GM23338 (cell line): ENCODE measurements around the gene GOLGA6D. TPM values are rescaled to one million over a fixed set of nuclear protein-coding genes. Genes with fewer than 3 reads are reported as not detected.
"Not testable (repeated sequence)": the region's sequence is repeated elsewhere in the genome, so short reads cannot be mapped to it uniquely, and the experiment has no call there.

Experiments
- ATAC-seq: fragments of 200-7000 bp; cut with Tn5 transposase; 3 replicates; pipeline ENCODE4 v1.9.1; 2020
- DNase-seq: peaks from one replicate; pipeline ENCODE4 v3.0.0-alpha.2; 2015; ENCODE audit warnings: low spot score
- H2AFZ ChIP-seq: fragments of 200-600 bp; sonication (generic); 2 replicates; pipeline ENCODE4 v1.8.0; 2016; ENCODE audit warnings: antibody characterized with exemption, mild to moderate bottlenecking, moderate library complexity
- H3F3A ChIP-seq: fragments of 200-600 bp; sonication (generic); replicated peaks from 2 replicates; pipeline ENCODE4 v1.8.0; 2017; ENCODE audit warnings: antibody characterized with exemption, mixed run types, low read depth
- H3K27ac ChIP-seq: fragments of 200-600 bp; sonication (generic); 2 replicates; pipeline ENCODE4 v1.6.1; 2016; ENCODE audit warnings: low read depth
- H3K27me3 ChIP-seq: fragments of 200-600 bp; sonication (generic); 2 replicates; pipeline ENCODE4 v1.8.0; 2016; ENCODE audit warnings: mild to moderate bottlenecking, mixed run types, moderate library complexity; ENCODE audit not compliant: insufficient read depth
- H3K36me3 ChIP-seq: fragments of 200-600 bp; sonication (generic); 2 replicates; pipeline ENCODE4 v1.8.0; 2016; ENCODE audit warnings: mild to moderate bottlenecking; ENCODE audit not compliant: insufficient read depth
- H3K4me1 ChIP-seq: fragments of 200-600 bp; sonication (generic); 2 replicates; pipeline ENCODE4 v1.8.0; 2016; ENCODE audit warnings: mild to moderate bottlenecking, moderate library complexity; ENCODE audit not compliant: insufficient read depth
- H3K4me2 ChIP-seq: fragments of 200-600 bp; sonication (generic); 2 replicates; pipeline ENCODE4 v1.7.1; 2017; ENCODE audit warnings: mixed run types
- H3K4me3 ChIP-seq: fragments of 200-600 bp; sonication (generic); 2 replicates; pipeline ENCODE4 v1.6.1; 2016; ENCODE audit warnings: mixed run types
- H3K79me2 ChIP-seq: fragments of 200-600 bp; sonication (generic); replicated peaks from 2 replicates; pipeline ENCODE4 v1.8.0; 2017; ENCODE audit warnings: mild to moderate bottlenecking; ENCODE audit not compliant: insufficient read depth
- H3K9me2 ChIP-seq: fragments of 200-600 bp; sonication (generic); 2 replicates; pipeline ENCODE4 v1.8.0; 2017; ENCODE audit not compliant: insufficient read depth
- H4K20me1 ChIP-seq: fragments of 200-600 bp; sonication (generic); replicated peaks from 2 replicates; pipeline ENCODE4 v1.8.0; 2017; ENCODE audit warnings: mild to moderate bottlenecking; ENCODE audit not compliant: insufficient read depth
- H3K27ac Mint-ChIP-seq: 2 replicates; pipeline ENCODE4 v1.8.0; 2020; ENCODE audit warnings: inconsistent platforms, mild to moderate bottlenecking, moderate library complexity, mixed read lengths
- H3K27me3 Mint-ChIP-seq: 3 replicates; pipeline ENCODE4 v1.8.0; 2022; ENCODE audit warnings: low read depth, mild to moderate bottlenecking, moderate library complexity, mixed read lengths, inconsistent platforms; ENCODE audit not compliant: insufficient read depth, poor library complexity
- H3K36me3 Mint-ChIP-seq: 3 replicates; pipeline ENCODE4 v1.8.0; 2021; ENCODE audit warnings: low read depth, mild to moderate bottlenecking, inconsistent platforms, moderate library complexity, mixed read lengths
- H3K4me1 Mint-ChIP-seq: 3 replicates; pipeline ENCODE4 v1.8.0; 2020; ENCODE audit warnings: mild to moderate bottlenecking, inconsistent platforms, mixed read lengths
- H3K4me3 Mint-ChIP-seq: 3 replicates; pipeline ENCODE4 v1.8.0; 2021; ENCODE audit warnings: moderate library complexity, mild to moderate bottlenecking, inconsistent platforms, mixed read lengths
- H3K9me3 Mint-ChIP-seq: 3 replicates; pipeline ENCODE4 v1.8.0; 2020; ENCODE audit warnings: moderate library complexity, mild to moderate bottlenecking, inconsistent platforms, mixed read lengths
- polyA plus RNA-seq: library from polyadenylated mRNA; unstranded; fragments of >200 nt; fragmentation: Nextera tagmentation; extraction: Ambion mirVana; gene quantifications from 2 replicates; pipeline ENCODE4 v1.2.1, GENCODE V29; 2016
- total RNA-seq: library from RNA; depleted of rRNA; stranded (reverse); fragments of >200 nt; shearing (Covaris generic); gene quantifications from 2 replicates; pipeline ENCODE4 v1.2.3, GENCODE V29; 2014
- TF ChIP-seq, protein P1 (sequence below), 2 experiments: fragments of 200-600 bp in 1 of 2; sonication (generic) in 1 of 2; conservative IDR thresholded peaks; 2 replicates each; pipeline versions ENCODE4 v1.5.1 to v1.6.1; 2016 to 2017; ENCODE audit warnings: antibody characterized with exemption in 2 of 2, low read depth in 2 of 2, mild to moderate bottlenecking in 2 of 2, moderate library complexity in 1 of 2

GOLGA6D gene
- total and polyA plus RNA-seq, 2 experiments from 2014 or later, result 0.99 to 1.0 TPM

DNA sequence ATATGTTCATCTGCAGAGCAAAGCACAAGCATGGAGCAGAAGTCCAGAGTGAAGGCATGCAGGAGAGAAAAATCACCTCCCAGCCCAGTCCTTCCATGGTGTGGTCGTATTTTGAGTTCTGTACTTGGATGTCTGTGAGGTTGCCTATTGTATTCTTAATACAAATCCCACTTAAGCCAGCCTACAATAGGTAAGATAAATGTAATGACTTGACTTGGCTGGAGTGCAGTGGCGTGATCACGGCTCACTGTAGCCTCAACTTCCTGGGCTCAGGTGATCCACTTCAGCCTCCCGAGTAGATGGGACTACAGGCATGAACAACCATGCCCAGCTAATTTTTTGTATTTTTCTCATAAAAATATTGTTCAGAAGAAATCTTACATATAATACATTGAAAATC, 31.3 kb upstream of the GOLGA6D start:
- H3K9me3 Mint-ChIP-seq, H3K36me3 ChIP-seq, H3K36me3 Mint-ChIP-seq, H2AFZ ChIP-seq, H3K27me3 ChIP-seq, ATAC-seq, H4K20me1 ChIP-seq, H3K4me3 Mint-ChIP-seq, H3K9me2 ChIP-seq, H3K27ac ChIP-seq, H3K79me2 ChIP-seq, H3K4me2 ChIP-seq, H3K4me3 ChIP-seq, H3F3A ChIP-seq, DNase-seq, H3K27me3 Mint-ChIP-seq: not testable (repeated sequence)
- H3K4me1 Mint-ChIP-seq, result peaks cover 40% of the 10 kb centered on the region
- peaks cover 29% of the 10 kb centered on the region for H3K4me1 ChIP-seq
- 0 out of 2 replicates have a peak overlapping the region, but pooled peaks have one; percentile 8 for H3K27ac Mint-ChIP-seq

DNA sequence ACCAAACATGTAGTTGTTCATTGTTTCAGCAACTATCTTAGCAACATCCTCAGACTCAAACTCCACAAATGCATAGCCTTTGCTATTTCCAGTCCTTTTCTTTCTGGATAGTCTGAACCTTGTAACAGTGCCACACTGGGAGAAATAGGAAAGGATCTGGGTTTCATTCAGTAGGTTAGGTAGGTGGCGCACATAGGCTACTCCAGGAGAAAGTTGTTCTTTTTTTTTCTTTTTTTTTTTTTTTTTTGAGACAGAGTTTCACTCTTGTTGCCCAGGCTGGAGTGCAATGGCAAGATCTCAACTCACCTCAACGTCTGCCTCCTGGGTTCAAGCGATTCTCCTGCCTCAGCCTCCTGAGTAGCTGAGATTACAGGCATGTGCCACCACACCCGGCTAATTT, 30.4 kb upstream of the GOLGA6D start:
- not testable (repeated sequence) for H3K9me2 ChIP-seq, H3K4me3 ChIP-seq, H4K20me1 ChIP-seq, H3K36me3 ChIP-seq, H3K79me2 ChIP-seq, H3K9me3 Mint-ChIP-seq, H2AFZ ChIP-seq, H3K4me3 Mint-ChIP-seq, H3F3A ChIP-seq, H3K27me3 Mint-ChIP-seq, H3K4me2 ChIP-seq, H3K27me3 ChIP-seq, H3K36me3 Mint-ChIP-seq, H3K27ac ChIP-seq
- peak overlapping the region; percentile 86; the same call in 1 of the 2 replicates for H3K27ac Mint-ChIP-seq
- TF ChIP-seq, protein P1, sequence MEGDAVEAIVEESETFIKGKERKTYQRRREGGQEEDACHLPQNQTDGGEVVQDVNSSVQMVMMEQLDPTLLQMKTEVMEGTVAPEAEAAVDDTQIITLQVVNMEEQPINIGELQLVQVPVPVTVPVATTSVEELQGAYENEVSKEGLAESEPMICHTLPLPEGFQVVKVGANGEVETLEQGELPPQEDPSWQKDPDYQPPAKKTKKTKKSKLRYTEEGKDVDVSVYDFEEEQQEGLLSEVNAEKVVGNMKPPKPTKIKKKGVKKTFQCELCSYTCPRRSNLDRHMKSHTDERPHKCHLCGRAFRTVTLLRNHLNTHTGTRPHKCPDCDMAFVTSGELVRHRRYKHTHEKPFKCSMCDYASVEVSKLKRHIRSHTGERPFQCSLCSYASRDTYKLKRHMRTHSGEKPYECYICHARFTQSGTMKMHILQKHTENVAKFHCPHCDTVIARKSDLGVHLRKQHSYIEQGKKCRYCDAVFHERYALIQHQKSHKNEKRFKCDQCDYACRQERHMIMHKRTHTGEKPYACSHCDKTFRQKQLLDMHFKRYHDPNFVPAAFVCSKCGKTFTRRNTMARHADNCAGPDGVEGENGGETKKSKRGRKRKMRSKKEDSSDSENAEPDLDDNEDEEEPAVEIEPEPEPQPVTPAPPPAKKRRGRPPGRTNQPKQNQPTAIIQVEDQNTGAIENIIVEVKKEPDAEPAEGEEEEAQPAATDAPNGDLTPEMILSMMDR (conservative IDR thresholded peaks at IDR 0.05; ENCODE audit: low read depth in 2 of 2), result peak; percentile 36 to 55
- H3K4me1 Mint-ChIP-seq, result peaks cover 40% of the 10 kb centered on the region
- peak; percentile 66 for ATAC-seq
- DNase-seq, result peak; percentile 12
- H3K4me1 ChIP-seq, result peaks cover 29% of the 10 kb centered on the region

DNA sequence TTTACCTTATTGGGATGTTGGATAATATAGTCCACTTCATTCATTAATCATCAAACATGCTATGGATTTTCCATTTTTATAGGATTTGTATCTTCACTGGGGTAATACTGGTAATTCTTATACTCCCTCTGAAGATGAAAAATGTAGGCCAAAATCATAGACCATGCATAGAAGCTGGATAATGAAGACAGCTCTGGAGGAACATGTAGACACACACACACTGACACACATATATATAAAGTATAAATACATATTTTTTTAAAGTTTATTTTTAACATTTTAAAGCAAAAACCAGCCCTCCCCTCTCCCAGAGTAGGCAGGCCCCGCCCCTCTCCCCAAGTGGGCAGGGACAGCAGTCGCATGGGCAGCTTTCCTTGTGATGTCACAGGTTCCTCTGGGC, 24.6 kb upstream of the GOLGA6D start, which contains the start of gene GOLGA6C:
Gene GOLGA6C (plus strand): TSS at position 301 of the 400 bp plus-strand sequence. CDS start 265 bp downstream, outside the sequence.
- H3K4me3 ChIP-seq, H3K9me2 ChIP-seq, H3K4me2 ChIP-seq, H3K9me3 Mint-ChIP-seq, ATAC-seq, H3K27ac Mint-ChIP-seq, H3K4me1 ChIP-seq, H3K27me3 Mint-ChIP-seq, H3K27ac ChIP-seq, H3K4me3 Mint-ChIP-seq, H3K36me3 ChIP-seq, H3F3A ChIP-seq, H3K79me2 ChIP-seq, H2AFZ ChIP-seq, H4K20me1 ChIP-seq, H3K36me3 Mint-ChIP-seq, H3K4me1 Mint-ChIP-seq, H3K27me3 ChIP-seq, DNase-seq: not testable (repeated sequence)

DNA sequence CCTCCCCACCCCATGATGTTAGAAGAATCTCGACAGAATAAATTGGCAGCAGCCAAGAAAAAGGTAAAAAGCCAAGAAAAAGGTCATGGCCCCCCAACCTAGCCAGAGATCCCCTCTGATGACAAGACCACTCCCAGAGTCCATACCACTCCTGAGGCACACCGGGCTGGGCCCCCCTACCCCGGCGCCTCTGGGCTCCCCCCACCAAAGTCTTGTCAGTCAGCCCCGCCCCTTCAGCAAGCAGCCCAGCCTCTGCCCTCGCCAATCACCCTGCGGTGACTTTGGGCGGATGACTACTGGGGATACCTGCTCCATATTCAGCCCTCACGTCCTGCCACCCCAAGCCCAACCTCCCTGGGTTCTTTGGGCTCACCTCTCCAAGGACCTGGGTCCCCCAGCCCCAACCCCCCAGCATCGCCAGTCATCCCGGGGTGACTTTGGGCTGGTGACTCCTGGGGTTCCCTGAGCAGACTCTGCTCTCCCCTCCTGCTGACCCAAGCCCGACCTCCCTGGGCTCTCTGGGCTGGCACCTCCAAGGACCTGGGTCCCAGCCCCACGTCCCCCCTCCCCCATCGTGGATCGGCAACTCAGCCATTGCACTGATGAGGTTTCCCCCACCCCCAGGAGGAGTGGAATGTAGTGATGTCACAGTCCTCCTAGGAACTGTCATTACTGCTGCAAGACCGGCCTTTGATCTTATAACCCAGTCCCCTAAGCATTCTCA, 23.9 kb upstream of the GOLGA6D start:
- not testable (repeated sequence) for H3K9me3 Mint-ChIP-seq, H3K4me2 ChIP-seq, H3K4me3 ChIP-seq, DNase-seq, ATAC-seq, H3K4me3 Mint-ChIP-seq, H3F3A ChIP-seq, H3K4me1 ChIP-seq, H3K4me1 Mint-ChIP-seq, H4K20me1 ChIP-seq, H3K36me3 Mint-ChIP-seq, H3K79me2 ChIP-seq, H3K36me3 ChIP-seq, H3K27me3 Mint-ChIP-seq, H3K27ac ChIP-seq, H2AFZ ChIP-seq, H3K9me2 ChIP-seq, H3K27me3 ChIP-seq, H3K27ac Mint-ChIP-seq

DNA sequence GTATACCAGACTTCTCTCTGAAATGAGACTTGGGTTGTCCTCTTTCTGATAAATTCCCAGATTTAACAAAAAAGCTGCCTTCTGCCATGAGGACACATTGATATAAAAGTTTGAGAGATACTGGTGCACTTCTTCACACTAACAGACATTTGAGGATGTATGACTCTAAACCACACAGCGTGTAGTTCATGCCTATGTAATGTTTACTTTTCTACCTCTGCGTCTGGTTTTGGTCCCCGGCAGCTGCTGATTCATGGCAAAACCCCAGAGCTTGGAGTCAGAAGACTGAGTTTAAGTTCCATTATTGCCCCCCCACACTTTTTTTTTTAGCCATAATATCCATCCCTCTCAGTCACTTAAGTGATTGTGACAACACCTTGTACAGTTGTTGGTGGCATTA, 22.8 kb upstream of the GOLGA6D start:
- H2AFZ ChIP-seq, H3K4me1 Mint-ChIP-seq, H3K36me3 ChIP-seq, H3K36me3 Mint-ChIP-seq, H3K9me2 ChIP-seq, DNase-seq, H3K79me2 ChIP-seq, H3K4me3 Mint-ChIP-seq, H3K9me3 Mint-ChIP-seq, H3K27ac Mint-ChIP-seq, H3K4me1 ChIP-seq, H3K4me2 ChIP-seq, H3K4me3 ChIP-seq, H3K27me3 ChIP-seq, H3K27me3 Mint-ChIP-seq, H3K27ac ChIP-seq, H3F3A ChIP-seq, ATAC-seq, H4K20me1 ChIP-seq: not testable (repeated sequence)

DNA sequence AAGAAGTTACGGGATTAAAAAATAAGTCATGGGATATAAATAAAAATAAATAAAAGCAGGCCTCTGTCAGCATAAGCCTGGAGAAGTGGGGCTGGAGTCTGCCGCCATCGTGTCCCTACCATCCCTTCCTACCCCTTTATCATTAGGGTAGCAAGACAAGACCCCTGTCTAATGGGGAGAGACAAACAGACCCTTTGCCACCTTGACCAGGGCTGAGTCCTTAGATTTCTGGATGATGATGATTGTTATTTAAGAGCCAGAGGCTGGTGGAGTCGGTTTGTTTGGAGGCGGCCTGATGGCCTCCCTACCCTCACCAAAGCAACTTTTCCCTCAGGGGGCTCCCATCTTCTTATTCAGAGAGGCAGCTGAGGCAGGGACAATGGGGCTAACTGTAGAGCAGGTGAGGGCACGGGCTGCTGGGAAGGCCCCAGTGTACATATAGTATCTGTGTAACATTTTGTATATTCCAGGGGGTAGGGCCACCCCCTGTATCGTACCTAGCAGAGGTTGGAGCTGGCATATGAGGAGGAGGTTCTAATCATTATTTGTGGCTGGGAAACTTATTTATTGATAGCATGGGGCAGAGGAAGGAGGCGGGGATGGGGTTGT, 8.8 kb upstream of the GOLGA6D start:
- not testable (repeated sequence) for H3K27me3 Mint-ChIP-seq

More for the DNA sequence above, 8.8 kb upstream of the GOLGA6D start:
- DNase-seq, H3K27ac Mint-ChIP-seq, H3K4me3 Mint-ChIP-seq, H3K4me1 ChIP-seq, H3K9me2 ChIP-seq, H3K27ac ChIP-seq, H3K4me3 ChIP-seq, H3K9me3 Mint-ChIP-seq, H3K36me3 Mint-ChIP-seq, H3K27me3 ChIP-seq, H3F3A ChIP-seq, H3K36me3 ChIP-seq, H4K20me1 ChIP-seq, H2AFZ ChIP-seq, H3K79me2 ChIP-seq, H3K4me2 ChIP-seq, H3K4me1 Mint-ChIP-seq: not testable (repeated sequence)
- ATAC-seq, result peak; percentile 53
